HG03175 (cell line): ENCODE results near the gene XXYLT1.

ENCODE experiments used
- ATAC-seq: cut with Tn5 transposase; IDR thresholded peaks from one replicate; pipeline ENCODE4 v1.9.1; 2021; ENCODE audit warnings: mild to moderate bottlenecking, moderate library complexity; ENCODE audit not compliant: unreplicated experiment

Gene XXYLT1

GRCh38 chr3:195085356-195086130 is 185.4 kb downstream of the XXYLT1 start:
- no peak for ATAC-seq

- ATAC-seq = no peak
Measured at GRCh38 chr3:195084746-195085145, 186.2 kb downstream of the XXYLT1 start.

- no peak for ATAC-seq
Measured at GRCh38 chr3:195083659-195084058, 187.3 kb downstream of the XXYLT1 start.

- ATAC-seq = no peak
Measured at GRCh38 chr3:195082811-195083210, 188.1 kb downstream of the XXYLT1 start.

- ATAC-seq = no peak
Measured at GRCh38 chr3:195081242-195081963, 189.6 kb downstream of the XXYLT1 start.

- ATAC-seq = no peak
Measured at GRCh38 chr3:195080571-195081151, 190.3 kb downstream of the XXYLT1 start.

- no peak for ATAC-seq
Measured at GRCh38 chr3:195080125-195080524, 190.8 kb downstream of the XXYLT1 start.

- no peak for ATAC-seq
Measured at GRCh38 chr3:195079636-195080035, 191.3 kb downstream of the XXYLT1 start.

- ATAC-seq = no peak
Measured at GRCh38 chr3:195078891-195079440, 192.0 kb downstream of the XXYLT1 start.

- ATAC-seq = no peak
Measured at GRCh38 chr3:195077611-195078540, 193.1 kb downstream of the XXYLT1 start.

GRCh38 chr3:195076981-195077610 is 193.9 kb downstream of the XXYLT1 start:
- no peak for ATAC-seq

- ATAC-seq = no peak
Measured at GRCh38 chr3:195075941-195076875, 194.8 kb downstream of the XXYLT1 start.

- no peak for ATAC-seq
Measured at GRCh38 chr3:195075199-195075940, 195.6 kb downstream of the XXYLT1 start.

- ATAC-seq = no peak
Measured at GRCh38 chr3:195073866-195074860, 196.8 kb downstream of the XXYLT1 start.

GRCh38 chr3:195072916-195073564 is 197.9 kb downstream of the XXYLT1 start:
- ATAC-seq = no peak
